ENCODE results near the gene PFDN1. TPM values are rescaled to one million over a fixed set of nuclear protein-coding genes. Genes with fewer than 3 reads are reported as not detected.
A peak's percentile ranks its signal among the peaks of the same experiment; 100 is the strongest.
"Not testable (repeated sequence)": the region's sequence is repeated elsewhere in the genome, so short reads cannot be mapped to it uniquely, and the experiment has no call there.

The PFDN1 gene
- total RNA-seq, 1 experiment from 2014 or later: 266 TPM

DNA sequence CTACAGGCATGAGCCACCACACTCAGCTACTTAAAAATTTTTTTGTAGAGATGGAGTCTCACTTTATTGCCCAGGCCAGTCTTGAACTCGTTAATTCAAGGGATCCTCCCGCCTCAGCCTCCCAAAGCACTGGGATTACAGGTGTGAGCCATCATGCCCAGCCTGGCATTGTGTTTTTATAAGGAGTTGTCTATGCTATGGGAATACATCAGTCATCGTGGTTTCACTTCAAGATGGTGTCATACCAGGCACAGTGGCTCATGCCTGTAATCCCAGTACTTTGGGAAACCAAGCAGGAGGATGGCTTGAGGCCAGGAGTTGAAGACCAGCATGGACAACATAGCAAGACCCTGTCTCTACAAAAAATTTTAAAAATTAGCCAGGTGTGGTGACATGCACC is 78.2 kb downstream of the PFDN1 start:
- in situ Hi-C loops (cut with HindIII; ENCODE audit: low sequenced_read_pairs): no loop called here
- no peak for DNase-seq (ENCODE audit: low spot score)

DNA sequence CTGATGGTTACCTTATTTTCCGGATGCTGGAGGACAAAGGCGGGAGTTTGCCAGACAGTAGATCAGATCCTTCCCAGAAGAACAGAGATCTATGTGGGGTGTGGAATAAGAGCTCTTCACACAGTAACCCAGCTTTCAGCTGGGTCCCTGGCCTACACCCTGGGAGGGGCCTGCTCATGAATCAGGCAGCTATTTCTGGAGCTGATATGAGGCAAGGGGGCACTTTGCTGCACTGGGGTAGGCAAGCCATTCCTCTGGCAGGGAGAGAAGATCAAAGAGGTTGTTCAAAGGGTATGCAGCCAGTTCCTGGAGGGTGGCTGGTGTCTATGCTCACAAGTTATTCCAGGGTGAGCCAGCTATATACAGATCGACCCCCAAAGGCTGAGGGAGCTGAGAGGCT is 79.3 kb downstream of the PFDN1 start:
- no peak for DNase-seq (ENCODE audit: low spot score)
- in situ Hi-C loops (cut with HindIII; ENCODE audit: low sequenced_read_pairs): no loop called here

DNA sequence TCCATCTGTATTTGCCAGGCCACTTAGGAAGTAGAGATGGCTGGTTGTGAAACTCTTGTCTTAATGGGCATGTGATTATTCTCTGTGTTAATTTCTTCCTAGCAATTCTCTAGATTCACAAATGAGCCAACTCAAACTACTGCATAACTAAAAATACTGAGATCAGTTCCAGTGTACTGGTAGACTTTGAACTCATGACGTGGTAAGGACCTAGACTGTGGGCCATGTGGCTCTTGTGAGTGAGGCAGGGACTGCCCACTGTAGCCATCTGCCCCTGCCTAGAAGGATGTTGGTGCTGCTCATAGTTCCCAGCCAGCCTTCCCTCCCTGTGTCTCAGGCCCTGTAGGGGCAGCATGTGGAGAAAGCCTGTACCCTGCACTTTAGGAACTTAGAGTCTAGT is 80.5 kb downstream of the PFDN1 start:
- in situ Hi-C loops (cut with HindIII; ENCODE audit: low sequenced_read_pairs): no loop called here
- DNase-seq (ENCODE audit: low spot score): no peak

DNA sequence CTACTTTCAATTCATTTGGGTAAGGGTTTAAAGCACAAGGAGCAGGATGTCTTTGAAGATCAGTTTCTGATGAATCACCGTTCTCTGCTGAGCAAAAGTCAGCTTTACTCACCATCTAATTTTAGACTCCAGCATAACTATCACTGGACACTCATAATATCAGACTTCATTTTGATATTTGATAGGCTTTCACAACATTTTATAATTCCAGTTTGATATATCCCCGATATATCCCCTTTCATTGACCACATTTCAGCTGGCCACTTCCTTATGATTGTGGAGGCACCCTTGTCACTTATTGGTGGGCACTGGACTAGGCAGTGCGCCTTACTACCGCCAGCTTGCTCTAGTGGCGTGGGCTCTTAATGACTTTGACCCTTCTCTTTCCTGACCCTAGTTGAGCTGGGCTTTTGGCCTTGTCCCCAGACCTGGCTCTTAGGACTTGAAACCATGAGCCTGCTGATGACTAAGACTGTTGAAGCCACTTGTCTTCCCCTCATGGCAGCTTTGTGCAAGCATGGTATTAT is 81.1 kb downstream of the PFDN1 start:
- in situ Hi-C loops (cut with HindIII; ENCODE audit: low sequenced_read_pairs): no loop called here
- no peak for DNase-seq (ENCODE audit: low spot score)

DNA sequence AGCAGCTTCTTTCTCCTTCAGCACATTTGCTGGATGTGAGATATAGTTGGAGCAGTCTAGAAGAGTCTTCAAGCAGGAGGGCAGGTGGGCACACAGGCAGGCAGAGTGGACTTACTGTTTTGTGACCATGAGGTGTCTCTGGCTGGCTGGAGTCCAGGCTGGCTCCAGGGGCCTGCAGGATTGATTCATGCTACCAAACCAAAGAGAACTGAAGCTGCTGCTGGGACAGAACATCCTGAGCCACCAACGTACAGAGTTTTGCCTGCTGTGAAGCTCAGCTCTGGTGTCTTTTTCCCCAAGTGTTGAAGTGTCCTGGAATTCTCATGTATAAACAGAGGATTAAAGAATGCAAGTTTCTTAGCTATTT is 82.2 kb downstream of the PFDN1 start:
- in situ Hi-C loops (cut with HindIII; ENCODE audit: low sequenced_read_pairs): no loop called here
- peak; percentile 36 for DNase-seq (ENCODE audit: low spot score)

DNA sequence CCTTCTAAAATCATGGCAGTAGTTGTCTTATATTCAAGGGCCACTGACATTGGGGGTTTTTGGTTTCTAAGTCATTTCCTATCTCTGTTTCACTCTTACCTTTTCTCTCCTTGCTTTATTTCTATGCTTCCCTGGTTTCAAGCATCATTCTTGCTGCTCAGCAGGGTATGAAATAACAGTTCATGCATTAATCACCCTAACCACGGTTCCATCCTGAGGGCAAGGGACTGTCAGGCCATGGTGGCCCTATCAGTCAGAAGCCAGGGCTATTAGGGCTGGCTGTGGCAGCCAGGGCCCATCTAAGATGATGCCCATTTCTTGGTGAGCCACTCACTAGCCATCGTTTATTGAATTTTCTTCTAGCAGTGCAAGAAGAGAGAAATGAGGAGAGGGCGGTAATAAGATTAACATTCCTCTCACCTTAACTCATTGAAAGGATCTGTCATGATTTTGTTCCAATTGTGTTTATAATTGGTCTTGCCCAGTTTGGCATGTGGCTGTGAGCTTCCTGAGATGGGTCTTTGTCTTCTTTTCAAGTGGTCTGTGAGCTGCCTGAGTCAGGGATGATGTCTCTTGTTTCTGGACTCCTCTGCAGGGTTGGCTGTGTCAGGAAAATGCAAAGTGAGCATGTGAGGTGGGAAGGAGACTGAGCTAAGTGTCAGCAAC is 82.7 kb downstream of the PFDN1 start:
- peak; percentile 28 for DNase-seq (ENCODE audit: low spot score)
- in situ Hi-C loops (cut with HindIII; ENCODE audit: low sequenced_read_pairs): no loop called here

DNA sequence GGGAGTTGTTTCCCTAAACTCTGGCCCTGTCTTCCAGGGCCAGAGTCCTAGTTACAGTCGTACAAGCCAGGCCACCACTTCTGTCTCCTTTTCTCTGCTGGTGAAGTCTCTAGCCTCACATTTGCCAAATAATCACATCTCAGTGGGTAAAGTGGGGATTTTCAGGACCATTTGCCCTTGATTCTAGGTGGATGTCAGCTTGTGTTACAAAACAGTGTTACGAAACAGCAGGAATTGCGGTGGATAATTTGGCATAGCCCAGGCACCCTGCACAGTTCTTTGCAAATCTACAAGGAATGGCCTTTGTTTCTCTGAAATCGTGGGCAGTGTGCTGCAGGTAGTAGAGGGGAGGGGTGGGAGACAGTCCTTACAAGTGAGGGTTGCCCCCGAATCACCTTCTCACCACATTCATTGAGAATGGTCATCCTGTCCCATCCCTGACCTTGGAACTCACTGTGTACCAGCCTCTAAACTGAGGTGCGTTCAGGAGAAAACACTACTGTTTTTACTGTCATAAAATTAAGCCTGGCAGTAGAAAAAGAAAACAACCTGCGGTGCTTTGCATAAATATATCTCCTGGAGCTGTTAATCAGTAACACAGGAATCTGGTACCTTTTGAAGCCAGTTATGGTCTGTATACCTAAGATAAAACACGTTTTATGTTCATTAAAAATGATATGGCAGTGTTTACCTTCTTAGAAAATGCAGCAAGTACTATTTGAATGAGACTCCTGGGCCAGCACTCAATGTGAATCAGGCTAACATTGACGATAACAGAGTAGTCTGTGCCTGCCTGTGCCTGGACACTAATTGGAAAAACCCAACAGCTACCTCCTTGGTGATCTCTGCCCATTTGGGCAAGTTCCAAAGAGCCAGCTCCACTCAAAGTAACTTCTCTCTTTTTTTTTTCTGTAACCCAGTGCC is 83.6 kb downstream of the PFDN1 start:
- in situ Hi-C loops (cut with HindIII; ENCODE audit: low sequenced_read_pairs): no loop called here
- peak; percentile 78 for DNase-seq (ENCODE audit: low spot score)

DNA sequence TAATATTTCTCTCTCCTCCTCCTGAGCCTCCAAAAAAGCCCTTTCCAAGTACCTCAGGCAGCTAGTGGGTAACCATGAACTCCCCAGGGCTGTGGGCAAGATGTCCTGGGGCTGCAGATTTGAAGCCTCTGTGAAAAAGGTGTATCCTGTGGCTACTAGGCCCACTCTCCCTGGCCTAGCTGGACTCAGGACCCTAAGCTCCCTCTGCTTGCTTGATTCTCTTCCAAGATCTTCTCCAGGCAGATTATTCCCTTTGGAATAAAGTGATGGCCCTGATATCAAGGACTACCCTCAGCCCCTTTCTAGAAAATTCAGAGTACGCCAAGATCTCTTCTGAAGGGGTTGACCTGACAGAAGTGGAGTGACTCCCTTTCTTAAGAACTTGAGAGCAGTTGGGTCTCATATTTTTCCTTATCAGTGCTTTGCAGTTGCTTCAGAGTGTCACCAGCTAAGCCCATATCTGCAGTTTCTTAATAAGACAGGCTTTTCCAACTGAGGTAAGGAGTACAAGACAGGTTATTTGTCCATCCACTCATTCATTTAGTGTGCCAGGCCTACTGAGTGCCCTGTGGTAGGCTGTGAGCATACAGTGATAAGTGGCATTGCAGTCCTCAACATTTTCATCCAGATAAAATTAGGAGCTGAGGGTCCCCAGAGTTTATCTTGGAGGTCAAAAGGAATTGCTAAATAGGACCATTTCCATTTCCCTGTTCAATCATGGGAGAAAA is 85.4 kb downstream of the PFDN1 start:
- in situ Hi-C loops (cut with HindIII; ENCODE audit: low sequenced_read_pairs): no loop called here
- DNase-seq (ENCODE audit: low spot score): no peak

DNA sequence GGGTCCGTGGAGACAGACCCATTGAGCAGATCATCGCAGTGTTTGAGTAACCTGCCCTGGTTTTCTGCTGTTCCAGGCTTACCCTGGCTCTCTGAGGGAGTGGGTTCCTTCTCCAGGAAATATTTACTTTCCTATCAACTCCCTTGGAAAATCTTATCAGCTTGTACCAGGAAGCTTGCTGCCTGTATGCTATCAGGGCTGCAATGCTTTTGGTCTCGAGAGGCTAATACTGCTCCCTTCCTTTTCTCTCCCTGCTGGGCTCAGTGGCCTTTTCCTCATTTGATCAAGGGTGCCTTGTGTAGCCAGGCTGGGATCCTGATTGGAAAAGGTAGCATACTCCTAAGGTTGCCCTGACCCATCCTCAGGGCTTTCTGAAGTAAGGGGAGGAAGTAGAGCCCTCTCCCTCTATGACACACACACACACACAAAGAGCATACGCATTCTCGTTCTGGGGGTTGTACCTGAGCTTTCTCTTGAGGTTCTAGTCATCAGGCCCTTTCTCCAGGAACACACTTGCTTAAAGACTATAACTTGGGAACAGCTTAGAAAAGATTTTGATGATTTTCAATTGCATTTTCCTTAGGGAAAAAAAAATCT is 86.3 kb downstream of the PFDN1 start:
- no peak for DNase-seq (ENCODE audit: low spot score)
- in situ Hi-C loops (cut with HindIII; ENCODE audit: low sequenced_read_pairs): no loop called here

DNA sequence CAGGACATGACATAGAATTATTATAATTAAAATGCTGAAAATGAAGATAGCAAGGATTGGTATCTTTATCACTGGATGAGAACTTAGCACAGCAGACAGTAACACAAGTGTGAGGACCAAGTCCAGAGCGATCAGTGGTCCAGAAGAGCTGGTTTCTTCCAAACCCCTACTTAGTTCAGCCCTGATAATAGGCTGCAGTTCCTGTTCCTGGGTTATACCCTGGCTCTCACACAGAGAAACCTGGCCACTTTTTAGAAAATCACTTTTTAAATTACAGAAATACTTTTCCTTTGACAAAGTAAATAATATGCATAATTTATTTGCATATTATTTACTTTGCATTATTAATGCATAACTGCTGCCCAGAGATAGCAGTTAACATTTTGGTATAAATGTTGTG is 87.6 kb downstream of the PFDN1 start:
- DNase-seq (ENCODE audit: low spot score): no peak
- in situ Hi-C loops (cut with HindIII; ENCODE audit: low sequenced_read_pairs): no loop called here

DNA sequence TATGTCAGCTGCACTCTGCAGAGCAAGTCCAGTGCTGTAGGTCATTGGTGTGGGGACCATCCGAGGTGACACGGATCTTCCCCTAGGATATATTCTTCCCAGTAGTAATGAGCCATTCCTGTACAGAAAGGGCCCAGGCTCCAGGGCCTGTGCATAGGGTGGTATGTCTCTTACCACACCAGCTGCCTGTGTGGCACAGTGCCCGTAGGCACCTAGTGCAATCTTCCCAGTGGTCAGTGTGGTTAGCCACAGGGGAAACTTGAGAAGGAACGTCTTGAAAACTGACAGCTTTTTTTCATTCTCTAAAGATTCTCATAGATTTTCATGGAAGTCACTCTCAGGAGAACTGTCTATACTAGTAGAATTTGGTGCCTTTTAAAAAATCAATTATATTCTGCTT is 88.1 kb downstream of the PFDN1 start:
- in situ Hi-C loops (cut with HindIII; ENCODE audit: low sequenced_read_pairs): no loop called here
- peak; percentile 20 for DNase-seq (ENCODE audit: low spot score)

DNA sequence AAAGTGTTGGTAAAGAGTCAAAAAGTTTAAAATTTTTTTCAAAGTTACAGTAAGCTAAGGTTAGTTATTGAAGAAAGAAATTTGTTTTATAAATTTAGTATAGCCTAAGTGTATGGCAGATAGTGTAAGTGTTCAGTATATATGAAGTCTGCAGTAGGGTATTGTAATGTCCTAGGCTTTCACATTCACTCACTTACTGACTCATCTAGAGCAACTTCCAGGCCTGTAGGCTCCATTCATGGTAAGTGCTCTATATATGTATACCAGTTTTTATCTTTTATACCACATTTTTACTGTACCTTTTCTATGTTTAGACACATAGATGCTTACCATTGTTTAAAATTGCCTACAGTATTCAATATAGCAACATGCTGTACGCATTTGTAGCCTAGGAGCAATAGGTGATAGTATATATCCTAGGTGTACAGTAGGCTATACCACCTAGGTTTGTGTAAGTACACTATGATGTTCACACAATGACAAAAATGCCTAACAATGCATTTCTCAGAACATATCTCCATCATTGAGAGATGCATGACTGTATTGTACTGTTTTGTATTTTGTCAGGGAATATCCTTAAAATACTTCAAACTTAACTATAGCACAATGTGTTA is 89.4 kb downstream of the PFDN1 start:
- in situ Hi-C loops (cut with HindIII; ENCODE audit: low sequenced_read_pairs): no loop called here
- DNase-seq (ENCODE audit: low spot score): no peak

DNA sequence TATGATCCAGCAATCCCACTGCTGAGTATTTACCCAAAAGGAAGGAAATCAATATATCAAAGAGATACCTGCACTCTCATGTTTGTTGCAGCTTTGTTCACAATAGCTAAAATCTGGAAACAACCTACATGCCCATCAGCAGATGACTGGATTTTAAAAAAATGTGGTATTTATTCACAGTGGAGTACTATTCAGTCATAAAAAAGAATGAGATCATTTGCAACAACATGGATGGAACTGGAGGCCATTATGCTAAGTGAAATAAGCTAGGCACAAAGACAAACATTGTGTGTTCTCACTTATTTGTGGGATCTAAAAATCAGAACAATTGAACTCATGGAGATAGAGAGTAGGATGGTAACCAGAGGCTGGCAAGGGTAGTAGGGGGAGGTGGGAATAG is 94.8 kb downstream of the PFDN1 start:
- DNase-seq (ENCODE audit: low spot score): no peak
- in situ Hi-C loops (cut with HindIII; ENCODE audit: low sequenced_read_pairs): no loop called here

DNA sequence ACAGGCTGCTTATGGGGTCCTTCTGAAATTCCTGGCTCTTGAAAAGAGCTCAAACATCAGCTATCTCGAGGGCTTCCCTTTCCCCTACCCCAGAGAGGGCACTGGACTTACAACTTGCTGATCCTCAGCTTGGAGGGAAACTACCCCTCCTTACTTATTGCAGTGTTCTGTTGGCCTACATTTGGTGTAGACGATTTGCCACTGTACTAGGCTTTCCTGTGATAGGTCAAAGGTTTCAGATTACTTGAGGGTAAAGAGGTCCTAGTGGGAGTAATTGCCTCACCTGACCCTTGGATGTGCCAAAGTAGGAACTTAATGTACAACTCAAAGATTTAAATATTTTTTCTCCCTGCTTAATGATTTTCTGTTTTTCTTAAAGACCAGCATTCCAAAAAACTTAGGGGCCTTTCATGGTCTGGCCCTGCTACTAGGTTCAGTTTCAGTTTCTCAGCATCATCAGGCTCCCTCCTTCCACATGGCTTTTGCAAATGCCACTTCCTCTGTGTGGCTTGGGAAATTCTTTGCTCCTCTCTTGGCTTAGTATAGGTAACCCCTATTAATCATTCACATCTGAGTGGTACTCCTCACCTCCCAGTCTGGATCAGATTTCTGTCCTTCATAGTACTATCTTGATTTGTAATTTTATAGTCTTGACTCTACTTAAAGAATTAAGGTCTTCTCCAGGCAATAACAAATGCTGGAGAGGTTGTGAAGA is 95.5 kb downstream of the PFDN1 start:
- no peak for DNase-seq (ENCODE audit: low spot score)
- in situ Hi-C loops (cut with HindIII; ENCODE audit: low sequenced_read_pairs): no loop called here

DNA sequence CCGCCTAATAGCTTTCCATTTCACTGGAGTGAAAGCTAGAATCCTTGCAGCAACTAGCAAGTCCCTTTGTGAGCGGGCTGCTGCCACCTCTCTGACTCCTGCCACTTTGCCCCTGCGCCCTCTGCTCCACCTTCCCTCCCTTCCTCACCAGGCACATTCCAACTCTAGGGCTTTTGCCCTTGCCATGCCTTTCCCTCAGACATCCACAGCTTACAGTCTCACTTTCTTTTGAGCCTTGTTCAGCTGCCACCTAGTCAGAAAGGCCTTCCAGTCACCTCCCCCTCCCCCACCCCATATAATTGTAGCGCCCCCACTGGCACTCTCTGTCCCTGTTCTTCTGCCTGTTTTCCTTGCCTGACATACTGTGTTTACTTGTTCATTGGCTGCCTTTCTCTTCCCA is 96.9 kb downstream of the PFDN1 start:
- in situ Hi-C loops (cut with HindIII; ENCODE audit: low sequenced_read_pairs): no loop called here
- no peak for DNase-seq (ENCODE audit: low spot score)

DNA sequence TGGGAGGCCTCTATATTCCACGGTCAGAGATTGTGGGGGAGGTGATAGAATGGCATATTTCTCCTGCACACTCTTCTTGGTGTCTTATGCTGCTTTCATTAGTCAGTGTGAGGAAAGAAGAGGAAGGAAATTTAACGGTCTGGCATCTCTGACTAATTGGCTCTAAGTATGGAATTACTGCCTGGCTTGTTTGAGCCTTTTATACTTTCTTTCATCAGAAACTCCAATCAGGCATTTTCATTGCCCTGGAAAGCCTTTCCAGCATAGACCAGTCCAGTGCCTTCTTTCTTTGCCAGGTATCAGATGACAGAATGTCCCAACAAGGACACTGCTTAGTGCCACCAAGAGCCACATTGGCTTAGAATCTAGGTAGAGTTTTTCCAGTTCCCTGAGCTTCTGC is 97.7 kb downstream of the PFDN1 start:
- no peak for DNase-seq (ENCODE audit: low spot score)
- in situ Hi-C loops (cut with HindIII; ENCODE audit: low sequenced_read_pairs): no loop called here

DNA sequence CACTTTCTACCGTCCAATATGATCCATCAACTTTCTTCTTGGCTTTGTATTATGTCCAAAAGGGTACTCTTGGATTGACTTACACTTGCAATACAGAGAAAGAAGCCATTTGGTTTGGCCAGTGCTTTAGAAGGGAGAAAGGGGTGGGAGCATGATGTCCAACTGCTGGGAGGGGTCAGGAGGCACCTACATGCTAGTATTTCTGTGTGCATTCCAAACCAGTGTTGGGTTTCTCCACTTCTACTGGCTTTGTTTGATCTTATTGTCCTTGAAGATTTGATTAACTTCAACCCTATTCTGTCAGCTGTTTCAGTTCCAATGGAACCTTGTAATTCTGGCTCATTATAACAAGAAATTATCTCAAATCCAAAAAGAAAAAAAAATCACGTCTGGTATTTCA is 100.3 kb downstream of the PFDN1 start:
- in situ Hi-C loops (cut with HindIII; ENCODE audit: low sequenced_read_pairs): no loop called here
- DNase-seq (ENCODE audit: low spot score): no peak

DNA sequence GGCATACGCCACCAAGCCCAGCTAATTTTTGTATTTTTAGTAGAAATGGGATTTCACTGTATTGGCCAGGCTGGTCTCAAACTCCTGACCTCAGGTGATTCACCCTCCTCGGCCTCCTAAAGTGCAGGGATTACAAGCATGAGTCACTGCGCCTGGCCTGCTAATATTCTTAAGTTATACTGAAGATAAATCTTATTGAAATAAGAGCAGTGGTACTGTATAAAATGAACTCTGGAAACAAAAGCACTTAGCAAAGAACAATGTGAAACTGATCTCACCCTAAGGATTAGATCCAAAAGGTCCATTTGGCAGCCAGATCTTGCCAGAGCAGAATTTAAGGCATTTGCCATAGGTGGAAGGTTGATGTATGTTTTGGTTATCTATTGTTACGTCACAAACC is 100.8 kb downstream of the PFDN1 start:
- DNase-seq (ENCODE audit: low spot score): no peak
- in situ Hi-C loops (cut with HindIII; ENCODE audit: low sequenced_read_pairs): no loop called here

DNA sequence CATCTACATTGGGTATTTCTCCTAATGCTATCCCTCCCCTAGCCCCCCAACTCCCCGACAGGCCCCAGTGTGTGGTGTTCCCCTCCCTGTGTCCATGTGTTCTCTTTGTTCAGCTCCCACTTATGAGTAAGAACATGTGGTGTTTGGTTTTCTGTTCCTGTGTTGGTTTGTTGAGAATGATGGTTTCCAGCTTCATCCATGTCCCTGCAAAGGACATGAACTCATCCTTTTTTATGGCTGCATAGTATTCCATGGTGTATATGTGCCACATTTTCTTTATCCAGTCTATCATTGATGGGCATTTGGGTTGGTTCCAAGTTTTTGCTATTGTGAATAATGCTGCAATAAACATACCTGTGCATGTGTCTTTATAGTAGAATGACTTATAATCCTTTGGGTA is 104.0 kb downstream of the PFDN1 start:
- in situ Hi-C loops (cut with HindIII; ENCODE audit: low sequenced_read_pairs); DNase-seq (ENCODE audit: low spot score): not testable (repeated sequence)

Data from G401 (cell line).